Right lung (tissue), 5 donors: Measurements from ENCODE around the gene DIPK1B. TPM values are rescaled to one million over a fixed set of nuclear protein-coding genes. Genes with fewer than 3 reads are reported as not detected.
"Not testable (repeated sequence)": the region's sequence is repeated elsewhere in the genome, so short reads cannot be mapped to it uniquely, and the experiment has no call there.

Source experiments
- DNase-seq, 2 donors: peaks; one replicate each; pipeline ENCODE4 v3.0.0-alpha.2; 2013
- polyA plus RNA-seq, 5 donors: library from polyadenylated mRNA; unstranded; fragments of 120-200 nt; gene quantifications; one replicate each; pipeline versions ENCODE4 v1.2.1 to v1.2.3, GENCODE V29; 2013; ENCODE audit warnings: inconsistent platforms in 1 of 5, low replicate concordance in 1 of 5; ENCODE audit not compliant: insufficient read length in 5 of 5, insufficient read depth in 1 of 5

Gene DIPK1B
- polyA plus RNA-seq, 5 donors, result 22.7 to 47.6 (median 29.8) TPM

DNA sequence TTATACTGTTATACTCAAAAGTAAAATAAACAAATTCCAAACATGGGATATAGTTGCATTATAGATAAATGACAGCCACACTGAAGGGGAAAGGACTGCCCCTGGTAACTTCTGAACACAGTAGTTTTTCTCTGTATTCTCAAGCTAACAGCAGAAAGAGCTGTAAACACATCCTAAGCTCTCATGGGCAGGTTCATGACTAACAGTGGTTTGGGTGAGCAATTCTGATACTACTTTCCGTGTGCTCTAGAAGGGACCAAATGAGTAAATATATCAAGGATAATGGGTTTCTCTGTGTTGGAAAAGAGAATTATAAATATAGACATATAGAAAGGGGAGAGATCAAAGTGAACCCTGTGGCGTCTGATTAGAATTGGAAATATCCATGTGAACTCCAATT lies 38.2 kb downstream of the DIPK1B start:
- DNase-seq, result no peak

DNA sequence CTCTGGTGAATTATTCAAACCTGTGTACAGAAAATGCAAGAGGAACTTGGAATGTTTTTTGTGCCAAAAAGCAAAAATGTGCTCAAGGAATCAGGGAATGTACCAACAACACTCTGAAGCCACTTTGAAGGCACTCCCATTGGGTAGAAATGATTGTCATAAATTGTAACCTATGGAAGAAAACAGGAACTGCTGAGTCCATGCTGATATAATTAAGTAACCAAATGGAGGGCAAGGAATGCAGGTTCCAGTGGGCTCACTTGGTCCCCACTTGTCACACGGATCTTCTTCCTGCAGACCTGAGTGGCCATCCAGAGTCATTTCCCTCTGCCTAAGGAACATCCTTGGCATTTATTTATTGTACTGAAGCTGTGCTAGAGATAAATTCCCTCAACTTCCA lies 38.9 kb downstream of the DIPK1B start:
- DNase-seq, result no peak

GRCh38 chr9:136751814-136752213 lies 39.4 kb downstream of the DIPK1B start:
- DNase-seq, result no peak

DNA sequence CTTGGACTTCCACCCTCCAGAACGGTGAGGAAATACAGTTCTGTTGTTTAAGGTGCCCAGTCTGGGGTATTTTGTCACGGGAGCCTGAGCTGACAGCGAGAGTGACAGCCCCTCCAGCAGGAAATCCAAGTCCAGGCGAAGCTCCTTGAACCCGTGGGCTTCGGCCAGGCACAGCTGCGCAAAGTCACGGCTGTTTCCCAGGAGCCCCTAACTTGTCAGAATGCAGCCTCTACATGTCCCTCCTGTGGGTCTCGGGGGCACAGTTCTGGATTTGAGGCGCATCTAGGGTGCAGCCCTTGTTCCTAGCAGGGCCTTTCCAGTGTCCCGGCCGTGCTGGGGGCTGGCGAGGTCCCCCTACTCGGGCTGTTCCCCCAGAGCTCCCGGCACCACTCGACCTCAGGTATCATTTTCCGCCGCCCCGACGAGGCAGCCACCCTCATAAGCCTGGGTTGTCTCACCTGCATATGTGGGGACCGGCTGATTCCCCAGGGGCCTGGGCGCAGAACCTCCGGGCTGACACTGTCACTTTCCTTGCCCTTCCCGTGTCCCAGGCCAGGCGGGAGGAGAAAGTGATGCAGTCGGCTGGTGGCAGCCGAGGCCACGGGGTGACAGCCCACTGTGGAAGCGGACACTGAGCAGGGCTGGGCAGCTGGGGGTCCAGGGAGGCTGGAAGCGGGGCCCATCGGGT lies 41.1 kb downstream of the DIPK1B start:
- no peak for DNase-seq

GRCh38 chr9:136754059-136754572 lies 41.7 kb downstream of the DIPK1B start:
- DNase-seq, result no peak

DNA sequence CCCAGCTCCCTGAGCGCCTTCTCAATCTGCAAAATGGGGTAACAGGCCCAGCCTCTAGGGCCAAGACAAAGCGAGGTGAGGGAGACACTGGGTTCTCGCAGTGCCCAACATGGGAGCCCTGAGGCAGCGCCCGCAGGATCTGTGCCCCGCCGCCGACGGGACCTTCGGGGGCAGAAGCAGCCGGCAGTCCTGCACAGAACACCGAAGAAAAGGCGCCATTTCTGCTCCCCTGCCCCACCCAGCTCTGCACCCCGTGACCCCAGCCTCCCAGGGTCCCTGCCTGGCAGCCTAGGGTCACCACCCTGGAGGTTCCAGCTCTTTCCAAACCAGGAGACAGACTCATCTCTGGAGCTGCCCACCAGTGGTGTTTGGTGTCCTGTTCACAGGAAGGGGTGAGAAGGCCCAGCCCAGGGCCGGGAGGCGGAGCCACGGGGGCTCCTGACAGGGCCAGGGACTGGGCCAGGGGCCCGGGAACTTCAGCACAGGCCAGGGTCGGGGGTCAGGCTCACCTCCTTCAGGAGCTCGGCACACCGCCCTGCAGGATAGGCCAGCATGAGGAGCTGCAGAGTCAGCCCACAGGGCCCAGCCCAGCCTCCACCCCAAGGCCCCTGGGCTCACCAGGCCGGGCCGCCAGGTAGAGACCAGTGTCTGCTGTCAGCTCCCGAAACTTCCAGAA lies 42.4 kb downstream of the DIPK1B start:
- DNase-seq, result no peak

DNA sequence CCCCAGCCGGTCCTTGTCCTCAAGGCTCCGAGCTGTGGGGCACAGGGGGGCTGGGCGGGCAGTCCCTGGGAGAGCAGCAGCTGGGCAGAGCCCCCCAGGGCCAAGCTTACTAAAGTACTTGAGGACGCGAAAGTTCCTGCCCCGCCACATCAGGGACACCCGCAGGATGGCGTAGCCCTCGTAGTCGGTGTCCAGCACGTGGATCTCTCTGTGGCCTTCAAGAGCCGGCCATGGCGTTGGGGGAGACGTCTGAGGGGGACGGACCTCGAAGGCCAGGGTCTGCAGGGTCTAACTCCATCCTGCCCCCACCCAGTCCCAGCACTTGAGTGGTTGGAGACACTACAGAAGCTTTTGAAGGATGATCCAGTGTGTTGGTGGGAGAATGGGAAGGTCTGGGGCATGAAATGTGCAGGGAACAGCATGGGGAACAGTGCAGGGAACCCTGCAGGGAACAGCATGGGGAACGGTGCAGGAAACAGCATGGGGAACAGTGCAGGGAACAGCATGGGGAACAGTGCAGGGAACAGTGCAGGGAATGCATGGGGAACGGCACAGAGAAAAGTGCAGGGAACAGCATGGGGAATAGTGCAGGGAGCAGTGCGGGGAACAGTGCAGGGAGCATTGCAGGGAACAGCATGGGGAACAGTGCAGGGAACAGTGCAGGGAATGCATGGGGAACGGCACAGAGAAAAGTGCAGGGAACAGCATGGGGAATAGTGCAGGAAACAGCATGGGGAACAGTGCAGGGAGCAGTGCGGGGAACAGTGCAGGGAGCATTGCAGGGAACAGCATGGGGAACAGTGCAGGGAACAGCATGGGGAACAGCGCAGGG lies 43.1 kb downstream of the DIPK1B start:
- not testable (repeated sequence) for DNase-seq

DNA sequence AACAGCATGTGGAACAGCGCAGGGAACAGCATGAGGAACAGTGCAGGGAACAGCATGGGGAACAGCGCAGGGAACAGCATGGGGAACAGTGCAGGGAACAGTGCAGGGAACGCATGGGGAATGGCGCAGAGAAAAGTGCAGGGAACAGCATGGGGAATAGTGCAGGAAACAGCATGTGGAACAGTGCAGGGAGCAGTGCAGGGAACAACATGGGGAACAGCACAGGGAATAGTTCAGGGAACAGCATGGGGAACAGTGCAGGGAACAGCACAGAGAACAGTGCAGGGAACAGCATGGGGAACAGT lies 43.7 kb downstream of the DIPK1B start:
- no peak for DNase-seq

DNA sequence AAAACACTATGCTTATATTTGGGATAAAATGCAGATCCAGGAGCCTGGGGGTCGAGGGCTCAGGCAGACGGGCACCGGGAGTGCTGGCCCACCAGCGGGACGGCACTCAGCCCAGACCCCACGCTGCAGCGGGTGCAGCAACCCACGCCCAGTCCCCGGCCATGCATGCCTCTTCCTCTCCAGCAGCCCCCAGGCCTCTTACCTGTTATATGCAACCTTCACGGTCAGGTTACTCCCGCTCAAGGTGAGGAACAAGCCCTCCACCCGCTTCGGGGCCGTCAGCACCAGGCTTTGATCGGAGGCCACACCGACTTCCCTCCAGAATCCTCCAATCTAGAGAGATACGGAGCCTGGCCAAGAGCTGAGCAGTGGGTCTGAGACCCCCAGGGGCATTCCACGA lies 44.5 kb downstream of the DIPK1B start:
- no peak for DNase-seq

GRCh38 chr9:136757328-136757727 lies 45.0 kb downstream of the DIPK1B start:
- no peak for DNase-seq

- no peak for DNase-seq
Measured at GRCh38 chr9:136757751-136758140, 45.4 kb downstream of the DIPK1B start.

- no peak for DNase-seq
Measured at GRCh38 chr9:136759001-136759400, 46.6 kb downstream of the DIPK1B start.

GRCh38 chr9:136759436-136760325 lies 47.3 kb downstream of the DIPK1B start:
- no peak for DNase-seq

- DNase-seq, result no peak
Measured at GRCh38 chr9:136760424-136760823, 48.1 kb downstream of the DIPK1B start.

DNA sequence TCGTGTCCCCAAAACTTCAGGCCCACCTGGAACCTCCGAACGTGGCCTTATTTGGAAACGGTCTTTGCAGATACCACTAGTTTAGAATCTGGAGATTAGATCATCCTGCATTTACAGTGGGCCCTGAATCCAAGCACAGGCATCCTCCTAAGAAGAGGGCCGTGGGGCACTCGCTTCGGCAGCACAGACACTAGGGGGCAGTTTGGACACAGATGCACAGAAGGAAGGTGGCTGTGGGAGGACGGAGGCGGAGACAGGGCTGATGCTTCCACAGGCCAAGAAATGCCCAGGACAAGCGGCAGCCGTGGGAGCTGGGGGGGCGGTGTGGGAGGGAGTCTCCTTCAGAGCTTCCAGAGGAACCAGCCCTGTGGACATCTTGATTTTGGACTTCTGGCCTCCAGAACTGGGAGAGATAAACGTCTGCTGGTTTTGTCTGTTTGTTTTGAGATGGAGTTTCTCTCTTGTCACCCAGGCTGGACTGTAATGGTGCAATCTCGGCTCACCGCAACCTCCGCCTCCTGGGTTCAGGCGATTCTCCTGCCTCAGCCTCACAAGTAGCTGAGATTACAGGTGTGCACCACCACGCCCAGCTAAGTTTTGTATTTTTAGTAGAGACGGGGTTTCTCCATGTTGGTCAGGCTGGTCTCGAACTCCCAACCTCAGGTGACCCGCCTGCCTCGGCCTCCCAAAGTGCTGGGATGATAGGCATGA lies 48.6 kb downstream of the DIPK1B start:
- not testable (repeated sequence) for DNase-seq

GRCh38 chr9:136761545-136761981 lies 49.2 kb downstream of the DIPK1B start:
- no peak for DNase-seq

DNA sequence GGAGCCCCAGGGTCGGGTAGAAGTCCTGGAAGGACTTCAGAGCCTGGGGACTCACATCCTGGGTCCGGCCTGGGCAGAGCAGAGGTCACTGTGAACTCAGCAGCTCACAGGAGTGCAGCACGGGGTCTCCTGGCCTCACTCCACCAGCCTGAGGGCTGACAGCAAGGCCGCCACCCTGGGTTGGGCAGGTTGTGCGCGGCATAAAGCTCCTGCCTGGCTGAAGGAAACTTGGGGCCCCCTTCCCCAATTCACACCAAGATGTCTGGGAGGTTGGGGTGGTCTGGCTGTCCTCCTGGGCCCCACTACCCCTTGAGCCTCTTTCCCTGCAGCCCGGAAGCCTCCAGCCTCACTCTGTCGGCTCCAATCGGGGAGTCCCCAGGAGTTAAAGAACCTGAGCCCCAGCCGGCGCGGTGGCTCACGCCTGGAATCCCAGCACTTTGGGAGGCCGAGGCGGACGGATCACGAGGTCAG lies 49.9 kb downstream of the DIPK1B start:
- no peak for DNase-seq

- no peak for DNase-seq
Measured at GRCh38 chr9:136762915-136763648, 50.7 kb downstream of the DIPK1B start.

- DNase-seq, result no peak
Measured at GRCh38 chr9:136763649-136764035, 51.3 kb downstream of the DIPK1B start.

GRCh38 chr9:136764301-136764891 lies 52.0 kb downstream of the DIPK1B start, which contains the start of gene LCN15:
Gene LCN15, minus strand, starts transcription at chr9:136764518. Its CDS starts 30 bp downstream, at chr9:136764488.
- no peak for DNase-seq
